Esophagus muscularis mucosa (tissue), 3 donors: ENCODE results near the gene ADNP.

Experiments
- CTCF ChIP-seq, 3 experiments: fragments of 200-600 bp in 2 of 3; fragments of 450-650 bp in 1 of 3; sonication (generic) in 2 of 3; IDR thresholded peaks; one replicate each; pipeline ENCODE4 v1.5.1; 2017 to 2019; ENCODE audit warnings: antibody characterized with exemption in 3 of 3, mild to moderate bottlenecking in 2 of 3, moderate library complexity in 1 of 3
- POLR2A ChIP-seq: fragments of 450-650 bp; IDR thresholded peaks from one replicate; pipeline ENCODE4 v1.6.1; 2017; ENCODE audit warnings: antibody characterized with exemption, moderate library complexity, mild to moderate bottlenecking, low read depth
- POLR2AphosphoS5 ChIP-seq, 2 donors: sonication (generic); formaldehyde crosslinking; IDR thresholded peaks; one replicate each; pipeline ENCODE4 v1.6.1; 2017; ENCODE audit warnings: antibody characterized with exemption in 2 of 2

- TF ChIP-seq CTCF (IDR thresholded peaks at IDR 0.05) (no peak), POLR2AphosphoS5 (IDR thresholded peaks at IDR 0.05) (no peak), POLR2A (no peak)
Observed at GRCh38 chr20:50865591-50865990, 65.6 kb downstream of the ADNP start.
